H9 (cell line): ENCODE measurements around the gene CDC40. TPM values are rescaled to one million over a fixed set of nuclear protein-coding genes. Genes with fewer than 3 reads are reported as not detected.

Source experiments
- DNase-seq: peaks from one replicate; pipeline ENCODE4 v3.0.0-alpha.2; 2017
- H2AFZ ChIP-seq: one replicate; pipeline ENCODE4 v1.6.1; 2013; ENCODE audit warnings: mild to moderate bottlenecking, low read length, control low read depth, moderate library complexity
- H2AK5ac ChIP-seq: 2 replicates; pipeline ENCODE4 v1.6.1; 2013; ENCODE audit warnings: low read length, control low read depth, mixed read lengths; ENCODE audit not compliant: insufficient read length
- H2BK120ac ChIP-seq: one replicate; pipeline ENCODE4 v1.6.1; 2013; ENCODE audit warnings: low read depth, mild to moderate bottlenecking, low read length, control low read depth, inconsistent platforms; ENCODE audit not compliant: poor library complexity, severe bottlenecking
- H2BK12ac ChIP-seq: 2 replicates; pipeline ENCODE4 v1.6.1; 2013; ENCODE audit warnings: low read length, control low read depth, mixed read lengths, low read depth; ENCODE audit not compliant: insufficient read length
- H2BK15ac ChIP-seq: 2 replicates; pipeline ENCODE4 v1.6.1; 2013; ENCODE audit warnings: low read depth, low read length, control low read depth
- H2BK20ac ChIP-seq: one replicate; pipeline ENCODE4 v1.6.1; 2013; ENCODE audit warnings: low read depth, mild to moderate bottlenecking, low read length, control low read depth, inconsistent platforms; ENCODE audit not compliant: poor library complexity, severe bottlenecking
- H2BK5ac ChIP-seq: 2 replicates; pipeline ENCODE4 v1.6.1; 2013; ENCODE audit warnings: low read length, control low read depth, mixed read lengths; ENCODE audit not compliant: insufficient read length
- H3K14ac ChIP-seq: 2 replicates; pipeline ENCODE4 v1.6.1; 2013; ENCODE audit warnings: low read length, control low read depth; ENCODE audit not compliant: insufficient read depth
- H3K18ac ChIP-seq: 2 replicates; pipeline ENCODE4 v1.6.1; 2013; ENCODE audit warnings: low read depth, mild to moderate bottlenecking, mixed read lengths, low read length, control low read depth; ENCODE audit not compliant: insufficient read length
- H3K23ac ChIP-seq: 2 replicates; pipeline ENCODE4 v1.6.1; 2013; ENCODE audit warnings: low read length, control low read depth, mixed read lengths, low read depth; ENCODE audit not compliant: insufficient read length
- H3K23me2 ChIP-seq: 2 replicates; pipeline ENCODE4 v1.6.1; 2013; ENCODE audit warnings: low read depth, mild to moderate bottlenecking, mixed read lengths, low read length, control low read depth; ENCODE audit not compliant: insufficient read length, poor library complexity, severe bottlenecking
- H3K27ac ChIP-seq: 2 replicates; pipeline ENCODE4 v1.5.1; 2013; ENCODE audit warnings: low read length, control low read depth, mixed read lengths, low read depth; ENCODE audit not compliant: insufficient read length
- H3K27me3 ChIP-seq: 2 replicates; pipeline ENCODE4 v1.6.1; 2013; ENCODE audit warnings: low read length, control low read depth, inconsistent platforms; ENCODE audit not compliant: insufficient read depth
- H3K4ac ChIP-seq: 2 replicates; pipeline ENCODE4 v1.6.1; 2013; ENCODE audit warnings: low read depth, mild to moderate bottlenecking, control low read depth, inconsistent platforms, low read length, moderate library complexity
- H3K4me1 ChIP-seq: 2 replicates; pipeline ENCODE4 v1.6.1; 2013; ENCODE audit warnings: low read length, control low read depth, inconsistent platforms; ENCODE audit not compliant: insufficient read depth
- H3K4me2 ChIP-seq: 2 replicates; pipeline ENCODE4 v1.6.1; 2013; ENCODE audit warnings: low read length, control low read depth, mixed read lengths; ENCODE audit not compliant: insufficient read length, insufficient read depth
- H3K56ac ChIP-seq: 2 replicates; pipeline ENCODE4 v1.6.1; 2013; ENCODE audit warnings: low read depth, mild to moderate bottlenecking, mixed read lengths, low read length, control low read depth; ENCODE audit not compliant: insufficient read length
- H3K79me1 ChIP-seq: 2 replicates; pipeline ENCODE4 v1.6.1; 2013; ENCODE audit warnings: low read depth, mild to moderate bottlenecking, moderate library complexity, low read length, control low read depth, inconsistent platforms; ENCODE audit not compliant: insufficient read depth, poor library complexity, severe bottlenecking
- H3K79me2 ChIP-seq: 2 replicates; pipeline ENCODE4 v1.6.1; 2013; ENCODE audit warnings: low read length, control low read depth, inconsistent platforms; ENCODE audit not compliant: insufficient read depth
- H3K9ac ChIP-seq: 2 replicates; pipeline ENCODE4 v1.6.1; 2013; ENCODE audit warnings: low read length, control low read depth, mixed read lengths; ENCODE audit not compliant: insufficient read length; ENCODE audit errors: extremely low read depth
- H3K9me3 ChIP-seq: one replicate; pipeline ENCODE4 v1.6.1; 2013; ENCODE audit warnings: low read depth, low read length, inconsistent platforms; ENCODE audit not compliant: control insufficient read depth
- H3T11ph ChIP-seq: one replicate; pipeline ENCODE4 v1.6.1; 2013; ENCODE audit warnings: mild to moderate bottlenecking, low read length, control low read depth, inconsistent platforms
- H4K20me1 ChIP-seq: one replicate; pipeline ENCODE4 v1.6.1; 2013; ENCODE audit not compliant: control insufficient read depth, insufficient read length, insufficient read depth
- H4K5ac ChIP-seq: 2 replicates; pipeline ENCODE4 v1.6.1; 2013; ENCODE audit warnings: low read depth, mild to moderate bottlenecking, mixed read lengths, low read length, control low read depth; ENCODE audit not compliant: insufficient read length
- H4K8ac ChIP-seq: replicated peaks from 2 replicates; pipeline ENCODE4 v1.6.1; 2013; ENCODE audit warnings: low read length, control low read depth, mixed read lengths, low read depth; ENCODE audit not compliant: insufficient read length
- H4K91ac ChIP-seq: 2 replicates; pipeline ENCODE4 v1.6.1; 2013; ENCODE audit warnings: low read depth, mild to moderate bottlenecking, moderate library complexity, mixed read lengths, low read length, control low read depth; ENCODE audit not compliant: insufficient read length
- H3K27ac Mint-ChIP-seq, 3 experiments: 2 replicates in 2 of 3; 3 replicates in 1 of 3; pipeline ENCODE4 v1.8.0; 2020 to 2021; ENCODE audit warnings: mixed read lengths in 3 of 3, mild to moderate bottlenecking in 1 of 3, moderate library complexity in 1 of 3
- H3K27me3 Mint-ChIP-seq: 2 replicates; pipeline ENCODE4 v1.8.0; 2021; ENCODE audit warnings: low read depth, mild to moderate bottlenecking, moderate library complexity, mixed read lengths
- H3K36me3 Mint-ChIP-seq, 3 experiments: 2 replicates in 2 of 3; 3 replicates in 1 of 3; pipeline ENCODE4 v1.8.0; 2020 to 2021; ENCODE audit warnings: low read depth in 3 of 3, mixed read lengths in 3 of 3; ENCODE audit not compliant: insufficient read depth in 1 of 3
- H3K4me1 Mint-ChIP-seq, 2 experiments: 2 replicates each; pipeline ENCODE4 v1.8.0; 2020; ENCODE audit warnings: mixed read lengths in 2 of 2
- H3K4me3 Mint-ChIP-seq, 2 experiments: 2 replicates in 1 of 2; 3 replicates in 1 of 2; pipeline ENCODE4 v1.8.0; 2020 to 2021; ENCODE audit warnings: mild to moderate bottlenecking in 2 of 2, mixed read lengths in 2 of 2, moderate library complexity in 1 of 2
- H3K9me3 Mint-ChIP-seq, 2 experiments: 2 replicates in 1 of 2; 3 replicates in 1 of 2; pipeline ENCODE4 v1.8.0; 2020; ENCODE audit warnings: mild to moderate bottlenecking in 2 of 2, mixed read lengths in 2 of 2, moderate library complexity in 1 of 2
- WGBS: extraction: QIAGEN DNeasy Blood & Tissue Kit; methylation state at CpG from one replicate; pipeline ENCODE4 v1.1.7; 2013; ENCODE audit warnings: missing lambda C conversion rate, low lambda C conversion rate, mixed read lengths; ENCODE audit not compliant: insufficient read length; ENCODE audit errors: extremely low coverage; 5-methylcytosine and 5-hydroxymethylcytosine counted together
- total RNA-seq: library from RNA; stranded (reverse); gene quantifications from 2 replicates; pipeline ENCODE4 v1.2.1, GENCODE V29; 2021
- TF ChIP-seq, protein P1 (sequence below): fragments of 200-600 bp; sonication (generic); conservative IDR thresholded peaks from 3 replicates; pipeline ENCODE4 v1.8.0; 2021; ENCODE audit warnings: antibody characterized with exemption, mild to moderate bottlenecking

CDC40 gene
- total RNA-seq, 1 experiment from 2014 or later: 23.5 TPM

DNA sequence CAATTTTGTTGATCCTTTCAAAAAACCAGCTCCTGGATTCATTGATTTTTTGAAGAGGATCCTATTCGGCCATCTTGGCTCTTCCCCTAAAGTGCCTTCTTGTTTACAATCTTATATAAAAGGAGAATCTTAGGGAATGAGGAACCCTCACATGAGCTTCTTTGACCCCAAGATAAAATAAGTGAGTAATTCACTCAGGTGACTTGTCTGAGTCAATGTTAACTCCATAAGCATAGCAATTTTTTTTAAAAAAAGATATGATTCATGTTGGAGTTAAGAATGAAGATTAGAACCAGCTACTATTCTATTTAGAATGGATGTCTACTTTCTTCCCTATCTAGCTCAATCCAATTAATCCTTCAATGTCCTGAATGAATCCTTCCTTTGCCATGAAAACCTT is 21.7 kb upstream of the CDC40 start:
- peaks cover 9 to 11% of the 10 kb centered on the region in 2 experiments for H3K4me1 Mint-ChIP-seq
- no peak overlapping the region for H3K4ac ChIP-seq
- H3K79me1 ChIP-seq: no peaks in the 10 kb centered on the region
- H2BK120ac ChIP-seq: no peak overlapping the region
- no peaks in the 10 kb centered on the region for H3K9me3 ChIP-seq
- H3K4me1 ChIP-seq: no peaks in the 10 kb centered on the region
- no peaks in the 10 kb centered on the region for H3K79me2 ChIP-seq
- H3K14ac ChIP-seq: no peak overlapping the region
- no peak overlapping the region for H3K18ac ChIP-seq
- no peak overlapping the region for H2BK5ac ChIP-seq
- H3T11ph ChIP-seq: no peak overlapping the region
- no peak overlapping the region for H3K9ac ChIP-seq
- TF ChIP-seq, protein P1, sequence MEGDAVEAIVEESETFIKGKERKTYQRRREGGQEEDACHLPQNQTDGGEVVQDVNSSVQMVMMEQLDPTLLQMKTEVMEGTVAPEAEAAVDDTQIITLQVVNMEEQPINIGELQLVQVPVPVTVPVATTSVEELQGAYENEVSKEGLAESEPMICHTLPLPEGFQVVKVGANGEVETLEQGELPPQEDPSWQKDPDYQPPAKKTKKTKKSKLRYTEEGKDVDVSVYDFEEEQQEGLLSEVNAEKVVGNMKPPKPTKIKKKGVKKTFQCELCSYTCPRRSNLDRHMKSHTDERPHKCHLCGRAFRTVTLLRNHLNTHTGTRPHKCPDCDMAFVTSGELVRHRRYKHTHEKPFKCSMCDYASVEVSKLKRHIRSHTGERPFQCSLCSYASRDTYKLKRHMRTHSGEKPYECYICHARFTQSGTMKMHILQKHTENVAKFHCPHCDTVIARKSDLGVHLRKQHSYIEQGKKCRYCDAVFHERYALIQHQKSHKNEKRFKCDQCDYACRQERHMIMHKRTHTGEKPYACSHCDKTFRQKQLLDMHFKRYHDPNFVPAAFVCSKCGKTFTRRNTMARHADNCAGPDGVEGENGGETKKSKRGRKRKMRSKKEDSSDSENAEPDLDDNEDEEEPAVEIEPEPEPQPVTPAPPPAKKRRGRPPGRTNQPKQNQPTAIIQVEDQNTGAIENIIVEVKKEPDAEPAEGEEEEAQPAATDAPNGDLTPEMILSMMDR: no peak
- H2BK15ac ChIP-seq: no peak overlapping the region
- H3K23me2 ChIP-seq: no peaks in the 10 kb centered on the region
- no peak overlapping the region for H4K8ac ChIP-seq
- H3K27me3 ChIP-seq: no peaks in the 10 kb centered on the region
- no peak overlapping the region for H3K4me3 Mint-ChIP-seq
- no peak overlapping the region for H3K4me2 ChIP-seq
- H4K5ac ChIP-seq: no peak overlapping the region
- no peak overlapping the region for H3K27ac ChIP-seq
- H2AFZ ChIP-seq: no peak overlapping the region
- H3K36me3 Mint-ChIP-seq: peaks cover 6 to 12% (median 11%) of the 10 kb centered on the region in 3 experiments
- no peak overlapping the region for H2BK12ac ChIP-seq
- no peak for DNase-seq
- no peak overlapping the region for H2BK20ac ChIP-seq
- no peaks in the 10 kb centered on the region for H4K20me1 ChIP-seq
- no peak overlapping the region for H3K23ac ChIP-seq
- H3K9me3 Mint-ChIP-seq: peaks cover 0 to 10% of the 10 kb centered on the region in 2 experiments; a peak in 4 of 5 replicates
- no peaks in the 10 kb centered on the region for H3K27me3 Mint-ChIP-seq
- H3K27ac Mint-ChIP-seq: no peak overlapping the region
- no peak overlapping the region for H4K91ac ChIP-seq
- no peak overlapping the region for H3K56ac ChIP-seq
- H2AK5ac ChIP-seq: no peak overlapping the region
- WGBS: no CpG with 5 or more reads among the region's 1 CpG
